Ishikawa (cell line): ENCODE measurements around the gene EFNB3.

Experiments used
- CEBPB ChIP-seq: IDR thresholded peaks from 2 replicates; pipeline ENCODE4 v1.6.1; 2012
- CREB1 ChIP-seq: IDR thresholded peaks from 2 replicates; pipeline ENCODE4 v1.6.1; 2012; ENCODE audit warnings: low read depth
- EGR1 ChIP-seq: IDR thresholded peaks from 2 replicates; pipeline ENCODE4 v1.6.1; 2012
- EP300 ChIP-seq: IDR thresholded peaks from 2 replicates; pipeline ENCODE4 v1.6.1; 2012; ENCODE audit warnings: borderline replicate concordance
- RAD21 ChIP-seq: IDR thresholded peaks from 2 replicates; pipeline ENCODE4 v1.6.1; 2012; ENCODE audit warnings: low read depth
- TAF1 ChIP-seq: IDR thresholded peaks from 2 replicates; pipeline ENCODE4 v1.6.1; 2012; ENCODE audit warnings: low read depth, mild to moderate bottlenecking
- TCF12 ChIP-seq: IDR thresholded peaks from 2 replicates; pipeline ENCODE4 v1.6.1; 2012; ENCODE audit warnings: low read depth
- TEAD4 ChIP-seq: IDR thresholded peaks from 2 replicates; pipeline ENCODE4 v1.6.1; 2012
- YY1 ChIP-seq: IDR thresholded peaks from 2 replicates; pipeline ENCODE4 v1.6.1; 2012; ENCODE audit warnings: low read depth
- TF ChIP-seq, protein P1 (sequence below): IDR thresholded peaks from 2 replicates; pipeline ENCODE4 v1.6.1; 2012
- TF ChIP-seq, protein P2 (sequence below): IDR thresholded peaks from 2 replicates; pipeline ENCODE4 v1.6.1; 2012; ENCODE audit warnings: low read depth, mild to moderate bottlenecking

DNA sequence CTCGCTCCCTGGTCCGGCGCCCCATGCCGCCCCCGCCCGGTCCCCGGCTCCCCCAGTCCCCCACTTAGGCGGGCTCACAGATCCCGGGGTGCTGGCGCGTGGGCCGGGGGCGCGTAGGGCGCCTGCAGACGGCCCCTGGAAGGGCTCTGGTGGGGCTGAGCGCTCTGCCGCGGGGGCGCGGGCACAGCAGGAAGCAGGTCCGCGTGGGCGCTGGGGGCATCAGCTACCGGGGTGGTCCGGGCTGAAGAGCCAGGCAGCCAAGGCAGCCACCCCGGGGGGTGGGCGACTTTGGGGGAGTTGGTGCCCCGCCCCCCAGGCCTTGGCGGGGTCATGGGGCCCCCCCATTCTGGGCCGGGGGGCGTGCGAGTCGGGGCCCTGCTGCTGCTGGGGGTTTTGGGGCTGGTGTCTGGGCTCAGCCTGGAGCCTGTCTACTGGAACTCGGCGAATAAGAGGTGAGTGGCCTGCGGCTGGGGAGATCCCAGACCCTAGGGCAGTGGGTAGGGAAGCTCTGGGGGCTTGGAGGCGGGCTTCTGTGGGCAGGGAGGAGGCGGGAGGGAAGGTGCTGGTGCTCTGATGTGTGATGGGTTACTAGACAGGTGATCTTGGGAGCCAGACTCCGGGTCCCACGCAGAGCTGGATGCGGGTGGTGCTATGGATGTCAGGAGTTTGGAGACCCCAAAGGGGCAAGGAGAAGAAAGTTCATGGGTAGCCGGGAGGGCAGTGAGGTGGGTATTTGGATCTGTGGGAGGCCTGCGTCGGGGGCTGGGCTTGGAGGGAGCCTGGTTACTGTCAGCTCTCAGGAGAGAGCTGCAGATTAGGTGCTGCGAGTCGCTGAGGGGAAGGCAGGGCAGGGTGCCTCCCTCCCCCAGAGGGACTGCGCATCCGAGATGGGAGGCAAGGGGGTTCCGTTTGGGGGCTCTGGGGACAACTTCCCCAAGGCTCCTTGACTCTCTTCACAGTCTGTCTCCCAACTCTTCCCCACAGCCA, 560 bp downstream of the EFNB3 start:
- TF ChIP-seq, protein P1, sequence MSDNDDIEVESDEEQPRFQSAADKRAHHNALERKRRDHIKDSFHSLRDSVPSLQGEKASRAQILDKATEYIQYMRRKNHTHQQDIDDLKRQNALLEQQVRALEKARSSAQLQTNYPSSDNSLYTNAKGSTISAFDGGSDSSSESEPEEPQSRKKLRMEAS: no peak
- TF ChIP-seq CEBPB (no peak), EGR1 (0 out of 2 replicates have a peak, but pooled peaks have one; percentile 3), YY1 (no peak), CREB1 (no peak), EP300 (no peak), TAF1 (0 out of 2 replicates have a peak, but pooled peaks have one; percentile 9), RAD21 (no peak), TEAD4 (no peak), TCF12 (no peak)
- TF ChIP-seq, protein P2, sequence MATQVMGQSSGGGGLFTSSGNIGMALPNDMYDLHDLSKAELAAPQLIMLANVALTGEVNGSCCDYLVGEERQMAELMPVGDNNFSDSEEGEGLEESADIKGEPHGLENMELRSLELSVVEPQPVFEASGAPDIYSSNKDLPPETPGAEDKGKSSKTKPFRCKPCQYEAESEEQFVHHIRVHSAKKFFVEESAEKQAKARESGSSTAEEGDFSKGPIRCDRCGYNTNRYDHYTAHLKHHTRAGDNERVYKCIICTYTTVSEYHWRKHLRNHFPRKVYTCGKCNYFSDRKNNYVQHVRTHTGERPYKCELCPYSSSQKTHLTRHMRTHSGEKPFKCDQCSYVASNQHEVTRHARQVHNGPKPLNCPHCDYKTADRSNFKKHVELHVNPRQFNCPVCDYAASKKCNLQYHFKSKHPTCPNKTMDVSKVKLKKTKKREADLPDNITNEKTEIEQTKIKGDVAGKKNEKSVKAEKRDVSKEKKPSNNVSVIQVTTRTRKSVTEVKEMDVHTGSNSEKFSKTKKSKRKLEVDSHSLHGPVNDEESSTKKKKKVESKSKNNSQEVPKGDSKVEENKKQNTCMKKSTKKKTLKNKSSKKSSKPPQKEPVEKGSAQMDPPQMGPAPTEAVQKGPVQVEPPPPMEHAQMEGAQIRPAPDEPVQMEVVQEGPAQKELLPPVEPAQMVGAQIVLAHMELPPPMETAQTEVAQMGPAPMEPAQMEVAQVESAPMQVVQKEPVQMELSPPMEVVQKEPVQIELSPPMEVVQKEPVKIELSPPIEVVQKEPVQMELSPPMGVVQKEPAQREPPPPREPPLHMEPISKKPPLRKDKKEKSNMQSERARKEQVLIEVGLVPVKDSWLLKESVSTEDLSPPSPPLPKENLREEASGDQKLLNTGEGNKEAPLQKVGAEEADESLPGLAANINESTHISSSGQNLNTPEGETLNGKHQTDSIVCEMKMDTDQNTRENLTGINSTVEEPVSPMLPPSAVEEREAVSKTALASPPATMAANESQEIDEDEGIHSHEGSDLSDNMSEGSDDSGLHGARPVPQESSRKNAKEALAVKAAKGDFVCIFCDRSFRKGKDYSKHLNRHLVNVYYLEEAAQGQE: no peak
